ENCODE measurements around the gene PKP3.

PKP3 gene

DNA sequence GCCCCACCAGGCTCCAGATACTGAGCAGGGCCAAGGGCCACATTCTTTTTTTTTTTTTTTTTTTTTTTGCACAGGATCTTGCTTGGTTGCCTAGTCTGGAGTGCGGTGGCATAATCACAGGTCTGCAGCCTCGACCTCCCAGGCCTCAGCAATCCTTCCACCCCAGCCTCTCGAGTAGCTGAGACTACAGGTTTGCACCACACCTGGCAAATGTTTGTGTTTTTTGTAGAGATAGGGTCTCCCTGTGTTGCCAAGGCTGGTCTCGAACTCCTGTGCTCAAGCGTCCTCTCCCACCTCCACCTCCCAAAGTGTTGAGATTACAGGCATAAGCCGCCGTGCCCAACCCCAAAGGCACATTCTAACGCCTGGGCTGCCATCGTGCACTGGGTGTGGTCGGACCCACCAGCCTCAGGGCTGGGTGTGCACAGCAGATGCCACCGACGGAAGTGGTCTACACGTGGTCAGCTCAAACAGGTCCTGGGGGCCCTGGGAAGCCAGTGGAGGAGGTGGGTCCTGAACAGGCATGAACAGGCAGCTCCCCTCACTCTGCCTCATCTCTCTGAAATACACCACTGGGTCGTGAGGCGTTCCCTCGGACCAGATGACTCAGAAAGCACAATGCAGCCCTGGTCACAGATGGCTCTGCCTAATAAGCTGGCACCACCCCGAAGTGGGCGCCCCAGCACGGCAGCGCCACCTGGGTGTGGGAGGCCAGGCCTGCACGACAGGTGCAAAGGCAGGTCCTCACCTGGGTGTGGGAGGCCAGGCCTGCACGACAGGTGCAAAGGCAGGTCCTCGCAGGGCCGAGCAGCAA lies 29.9 kb upstream of the PKP3 start:
- DNase-seq: peak; percentile 61

DNA sequence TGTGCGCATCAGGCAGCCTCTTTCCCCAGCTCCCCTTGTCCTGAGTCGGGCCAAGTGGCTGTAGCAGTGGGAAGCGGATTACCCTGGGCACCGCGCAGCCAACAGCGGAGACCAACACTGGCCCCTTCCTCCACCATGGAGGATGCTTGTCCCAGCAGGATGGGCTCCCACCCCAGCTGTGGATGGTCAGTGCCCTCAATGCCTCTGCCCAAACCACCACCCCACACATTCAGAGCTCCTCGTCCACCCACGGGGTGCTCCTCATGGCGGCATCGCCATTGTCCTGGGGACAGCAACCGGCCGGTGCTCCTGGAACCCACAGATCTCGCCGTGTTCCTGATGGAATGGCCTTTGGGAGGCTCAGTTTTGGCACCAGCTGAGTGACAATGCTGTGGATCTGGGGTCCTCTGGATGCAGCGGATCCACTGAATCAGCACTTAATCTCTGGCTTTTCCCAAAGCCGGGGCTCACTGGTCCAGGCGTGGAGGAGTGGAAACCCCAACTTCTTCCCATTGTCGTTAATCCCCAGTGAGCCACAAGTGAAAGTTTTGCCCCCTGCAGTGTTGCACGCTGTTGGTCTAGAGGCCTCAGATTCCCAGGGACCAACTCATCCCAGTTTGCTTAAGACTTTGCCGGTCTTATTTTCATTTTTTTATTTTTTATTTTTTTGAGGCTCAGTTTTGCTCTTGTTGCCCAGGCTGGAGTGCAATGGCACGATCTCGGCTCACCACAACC lies 28.9 kb upstream of the PKP3 start:
- DNase-seq: no peak

DNA sequence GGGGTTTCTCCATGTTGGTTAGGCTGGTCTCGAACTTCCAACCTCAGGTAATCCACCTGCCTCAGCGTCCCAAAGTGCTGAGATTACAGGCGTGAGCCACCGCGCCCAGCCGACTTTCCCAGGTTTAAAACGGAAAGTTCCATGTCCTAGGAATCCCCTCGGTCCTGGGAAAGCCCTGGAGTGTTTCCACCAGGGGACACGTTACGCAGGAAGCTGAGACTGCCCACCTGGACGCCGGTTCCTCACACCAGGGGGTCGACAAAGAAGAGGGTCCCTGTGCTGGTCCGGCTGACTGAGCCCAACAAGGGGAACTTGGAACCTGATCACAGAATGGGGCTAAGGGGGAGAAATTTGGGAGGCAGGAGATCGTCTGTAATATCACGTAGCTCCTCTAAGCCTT lies 28.2 kb upstream of the PKP3 start:
- DNase-seq: no peak

DNA sequence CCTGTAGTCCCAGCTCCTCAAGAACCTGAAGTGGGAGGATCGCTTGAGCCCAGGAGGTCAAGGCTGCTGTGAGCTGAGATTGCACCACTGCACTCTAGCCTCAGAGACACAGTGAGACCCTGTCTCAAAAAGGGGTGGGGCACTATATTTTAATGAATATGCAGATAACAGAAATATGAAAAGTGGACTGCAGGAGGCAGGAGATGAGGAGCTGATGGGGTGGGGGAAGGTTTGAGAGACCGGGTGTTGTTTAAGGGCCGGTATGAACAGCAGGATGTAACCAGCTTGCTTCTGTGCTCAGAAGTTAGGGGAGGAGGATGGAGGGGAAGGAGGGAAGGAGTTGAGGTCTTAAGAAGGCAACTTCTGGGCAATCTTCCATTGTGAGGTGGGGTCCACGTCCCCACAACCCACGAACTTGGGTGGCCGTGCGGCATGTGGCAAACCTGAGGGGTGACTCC lies 26.0 kb upstream of the PKP3 start:
- no peak for DNase-seq

GRCh38 chr11:368414-369335 lies 25.3 kb upstream of the PKP3 start:
- DNase-seq: no peak

GRCh38 chr11:369336-370018 lies 24.5 kb upstream of the PKP3 start, which contains the start of gene B4GALNT4:
Gene B4GALNT4 (plus strand): TSS chr11:369499. CDS start chr11:369804, 305 bp downstream.
- peak; percentile 46 for DNase-seq

- no peak for DNase-seq
Measured at GRCh38 chr11:370070-370941, 23.7 kb upstream of the PKP3 start.

DNA sequence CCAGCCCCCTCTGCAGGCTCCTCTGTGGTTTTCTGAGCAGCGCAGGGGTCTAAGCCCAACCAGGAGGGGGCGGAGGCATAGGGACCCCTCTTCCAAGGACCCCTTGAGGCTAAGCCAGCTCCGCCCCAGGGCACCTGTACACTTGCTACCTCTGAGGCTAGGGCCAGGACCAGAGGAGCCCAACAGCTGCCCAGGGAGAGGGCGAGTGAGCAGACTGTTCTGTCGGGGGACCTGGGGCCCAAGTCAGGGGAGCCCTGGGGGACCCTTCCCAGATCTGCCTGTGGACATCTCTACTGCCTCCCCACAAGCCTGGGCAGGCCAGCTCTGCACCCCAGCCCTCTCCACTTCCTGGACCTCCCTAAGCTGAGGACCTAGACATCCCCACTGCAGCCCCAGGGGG lies 23.0 kb upstream of the PKP3 start:
- DNase-seq: no peak

DNA sequence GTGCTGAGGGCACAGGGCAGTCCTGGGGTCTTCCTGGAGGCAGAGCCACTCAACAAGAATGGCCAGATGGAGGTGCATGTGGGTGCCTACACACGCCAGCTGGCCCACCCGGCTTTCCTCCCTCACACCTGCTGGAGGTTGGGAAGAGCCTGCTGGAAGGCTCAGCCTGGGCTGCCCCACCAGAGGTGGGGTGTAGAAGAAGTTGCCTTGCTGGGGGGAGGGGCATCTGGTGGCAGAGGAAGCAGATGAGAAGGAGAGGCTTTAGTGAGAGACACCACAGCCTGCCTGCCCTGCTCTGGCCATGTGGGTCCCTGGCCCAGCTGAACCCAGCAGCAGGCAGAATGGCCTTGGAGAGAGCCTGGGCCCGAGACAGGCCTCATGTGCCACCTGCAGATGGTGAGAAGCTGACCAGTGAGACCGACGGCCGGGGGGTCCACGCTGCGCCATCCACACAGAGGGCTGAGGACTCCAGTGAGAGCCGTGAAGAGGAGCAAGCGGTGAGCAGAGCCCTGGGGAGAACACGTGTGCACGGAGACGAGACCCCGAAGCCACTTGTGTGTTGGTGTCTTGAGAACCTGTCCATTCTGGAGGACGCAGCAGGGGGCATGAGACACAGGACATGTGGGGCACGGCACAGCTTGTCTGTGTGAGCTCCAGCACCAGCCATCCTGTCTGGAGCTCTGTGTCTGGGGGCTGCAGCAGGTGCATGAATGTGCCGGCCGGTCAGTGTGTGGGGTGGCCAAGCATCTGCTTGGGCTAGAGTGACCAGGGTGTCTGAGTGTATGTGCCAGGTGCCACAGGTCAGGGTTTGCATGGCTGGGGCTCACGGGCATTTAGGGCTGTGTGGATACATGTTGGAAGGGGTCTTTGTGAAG lies 22.1 kb upstream of the PKP3 start:
- DNase-seq: no peak

DNA sequence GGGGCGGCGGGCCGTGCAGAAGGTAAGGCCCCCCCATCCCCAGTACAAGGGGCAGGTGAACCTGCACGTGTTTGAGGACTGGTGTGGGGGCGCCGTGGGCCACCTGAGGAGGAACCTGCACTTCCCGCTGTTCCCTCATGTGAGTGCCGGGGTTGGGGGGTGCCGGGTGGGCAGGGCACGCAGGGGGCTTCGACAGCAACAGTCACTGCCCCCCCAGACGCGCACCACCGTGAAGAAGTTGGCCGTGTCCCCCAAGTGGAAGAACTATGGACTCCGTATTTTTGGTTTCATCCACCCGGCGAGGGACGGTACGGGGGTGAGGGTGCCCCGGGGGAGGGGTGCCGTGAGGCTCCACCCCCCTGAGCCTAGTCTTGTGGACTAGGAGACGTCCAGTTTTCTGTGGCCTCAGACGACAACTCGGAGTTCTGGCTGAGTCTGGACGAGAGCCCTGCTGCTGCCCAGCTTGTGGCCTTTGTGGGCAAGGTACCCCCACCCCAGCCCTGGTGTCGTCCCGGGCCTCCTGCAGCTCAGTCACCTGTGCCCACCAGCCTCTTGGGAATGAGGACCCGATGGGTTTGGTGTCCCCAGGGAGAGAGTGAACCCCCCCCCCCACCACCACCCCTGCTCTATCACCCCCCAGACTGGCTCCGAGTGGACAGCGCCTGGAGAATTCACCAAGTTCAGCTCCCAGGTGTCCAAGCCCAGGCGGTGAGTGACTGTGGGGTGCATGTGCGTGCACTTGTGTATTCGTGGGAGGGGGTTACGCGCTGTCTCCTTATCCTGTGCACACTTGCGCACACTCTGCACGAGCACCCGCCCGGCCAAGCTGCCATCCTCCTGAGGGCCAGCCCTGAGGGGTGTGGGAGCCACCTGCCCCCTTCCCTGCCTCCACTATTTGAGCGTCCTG lies 20.9 kb upstream of the PKP3 start:
- DNase-seq: no peak

DNA sequence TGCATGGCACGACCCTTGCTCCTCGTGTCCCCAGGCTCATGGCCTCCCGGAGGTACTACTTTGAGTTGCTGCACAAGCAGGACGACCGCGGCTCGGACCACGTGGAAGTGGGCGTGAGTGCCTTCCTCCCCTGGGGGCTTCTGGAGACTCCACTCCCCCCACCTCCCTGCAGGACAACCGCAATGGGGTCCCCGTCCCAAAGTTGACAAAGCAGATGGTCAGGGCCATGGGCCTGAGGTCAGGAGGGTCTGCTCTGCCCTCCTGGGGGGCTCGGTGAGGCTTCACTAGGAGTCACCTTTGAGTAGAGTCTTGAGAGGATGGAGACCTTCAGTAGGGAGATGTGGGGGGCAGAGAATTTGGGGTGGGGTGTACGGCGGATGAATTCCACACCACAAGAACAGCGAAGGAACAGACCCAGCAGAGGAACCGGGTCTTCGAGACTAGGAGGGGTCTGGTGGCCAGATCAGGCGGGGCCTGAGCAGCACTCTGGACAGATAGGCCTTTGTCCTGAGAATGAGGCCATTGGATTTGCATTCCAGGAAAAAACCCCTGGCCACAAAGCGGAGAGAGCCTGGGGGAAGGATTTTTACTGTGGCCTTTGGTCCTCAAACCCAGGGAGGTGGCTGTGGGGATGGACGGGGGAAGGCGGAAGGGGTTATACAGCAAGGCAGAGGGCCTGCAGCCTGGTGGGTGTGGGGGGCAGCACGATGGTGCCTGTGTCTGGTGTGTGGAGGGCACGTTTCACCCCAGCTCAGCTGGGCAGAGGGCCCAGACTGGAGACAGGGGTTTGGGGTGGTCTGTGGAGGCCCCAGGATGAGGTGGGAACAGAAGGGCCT lies 20.1 kb upstream of the PKP3 start:
- no peak for DNase-seq

- DNase-seq: no peak
Measured at GRCh38 chr11:375065-376025, 18.7 kb upstream of the PKP3 start.

GRCh38 chr11:376531-377173 lies 17.4 kb upstream of the PKP3 start:
- no peak for DNase-seq

GRCh38 chr11:377174-377865 lies 16.7 kb upstream of the PKP3 start:
- DNase-seq: no peak

GRCh38 chr11:377883-378500 lies 16.0 kb upstream of the PKP3 start:
- no peak for DNase-seq

Measured in stimulated activated CD4-positive, alpha-beta T cell treated with anti-CD3 and anti-CD28 coated beads, Interleukin-4, amount 100 ng/mL, for 1 hour (primary cell).